ENCODE results near the gene KNOP1.
"Not testable (repeated sequence)": the region's sequence is repeated elsewhere in the genome, so short reads cannot be mapped to it uniquely, and the experiment has no call there.

The KNOP1 gene

GRCh38 chr16:19674485-19674884 is 43.5 kb downstream of the KNOP1 start:
- DNase-seq (ENCODE audit: low read depth) = no peak
- TF ChIP-seq, protein P1, sequence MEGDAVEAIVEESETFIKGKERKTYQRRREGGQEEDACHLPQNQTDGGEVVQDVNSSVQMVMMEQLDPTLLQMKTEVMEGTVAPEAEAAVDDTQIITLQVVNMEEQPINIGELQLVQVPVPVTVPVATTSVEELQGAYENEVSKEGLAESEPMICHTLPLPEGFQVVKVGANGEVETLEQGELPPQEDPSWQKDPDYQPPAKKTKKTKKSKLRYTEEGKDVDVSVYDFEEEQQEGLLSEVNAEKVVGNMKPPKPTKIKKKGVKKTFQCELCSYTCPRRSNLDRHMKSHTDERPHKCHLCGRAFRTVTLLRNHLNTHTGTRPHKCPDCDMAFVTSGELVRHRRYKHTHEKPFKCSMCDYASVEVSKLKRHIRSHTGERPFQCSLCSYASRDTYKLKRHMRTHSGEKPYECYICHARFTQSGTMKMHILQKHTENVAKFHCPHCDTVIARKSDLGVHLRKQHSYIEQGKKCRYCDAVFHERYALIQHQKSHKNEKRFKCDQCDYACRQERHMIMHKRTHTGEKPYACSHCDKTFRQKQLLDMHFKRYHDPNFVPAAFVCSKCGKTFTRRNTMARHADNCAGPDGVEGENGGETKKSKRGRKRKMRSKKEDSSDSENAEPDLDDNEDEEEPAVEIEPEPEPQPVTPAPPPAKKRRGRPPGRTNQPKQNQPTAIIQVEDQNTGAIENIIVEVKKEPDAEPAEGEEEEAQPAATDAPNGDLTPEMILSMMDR (IDR thresholded peaks at IDR 0.05; ENCODE audit: low read depth, low read length, missing control alignments) = no peak
- no peak overlapping the region for H3K4me3 ChIP-seq (ENCODE audit: low read depth, low read length)

GRCh38 chr16:19672378-19672777 is 45.6 kb downstream of the KNOP1 start:
- TF ChIP-seq, protein P1 (IDR thresholded peaks at IDR 0.05; ENCODE audit: low read depth, low read length, missing control alignments) = no peak
- no peak for DNase-seq (ENCODE audit: low read depth)
- no peak overlapping the region for H3K4me3 ChIP-seq (ENCODE audit: low read depth, low read length)

DNA sequence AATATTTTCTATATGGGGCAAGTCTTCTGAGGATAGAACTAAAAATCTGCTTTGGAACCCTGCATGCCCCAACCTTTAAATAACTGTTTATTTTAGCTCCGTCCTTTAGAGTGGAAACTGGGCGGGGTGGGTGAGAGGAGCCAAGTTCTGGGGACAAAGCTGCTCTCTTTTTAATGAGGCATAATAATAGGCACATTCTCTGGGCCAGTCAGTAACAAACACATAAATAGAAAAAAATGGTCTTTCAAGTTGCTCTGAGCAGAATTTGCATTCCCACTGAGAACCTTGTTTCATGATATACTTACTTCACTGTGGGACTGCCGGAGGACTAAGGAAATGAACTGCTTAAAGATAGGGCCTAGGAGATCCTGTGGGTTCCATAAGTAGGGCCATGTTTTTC is 51.5 kb downstream of the KNOP1 start:
- H3K4me3 ChIP-seq (ENCODE audit: low read depth, low read length) = no peak overlapping the region
- TF ChIP-seq, protein P1 (IDR thresholded peaks at IDR 0.05; ENCODE audit: low read depth, low read length, missing control alignments) = no peak
- no peak for DNase-seq (ENCODE audit: low read depth)

DNA sequence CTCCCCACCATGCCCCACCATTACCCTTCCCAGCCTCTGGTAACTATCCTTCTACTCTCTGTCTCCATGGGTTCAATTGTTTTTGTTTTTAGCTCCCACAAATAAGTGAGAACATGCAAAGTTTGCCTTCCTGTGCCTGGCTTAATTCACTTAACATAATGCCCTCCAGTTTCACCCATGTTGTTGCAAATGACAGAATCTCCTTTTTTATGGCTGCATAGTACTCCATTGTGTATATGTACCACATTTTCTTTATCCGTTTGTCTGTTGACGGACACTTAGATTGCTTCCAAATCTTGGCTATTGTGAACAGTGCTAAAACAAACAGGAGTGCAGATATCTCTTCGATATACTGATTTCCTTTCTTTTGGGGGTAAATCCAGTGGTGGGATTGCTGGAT is 52.7 kb downstream of the KNOP1 start:
- not testable (repeated sequence) for H3K4me3 ChIP-seq (ENCODE audit: low read depth, low read length); DNase-seq (ENCODE audit: low read depth)

- TF ChIP-seq, protein P1 (IDR thresholded peaks at IDR 0.05; ENCODE audit: low read depth, low read length, missing control alignments) = no peak
- H3K4me3 ChIP-seq (ENCODE audit: low read depth, low read length) = no peak overlapping the region
These were observed 53.9 kb downstream of the KNOP1 start for GRCh38 chr16:19664166-19664565.

DNA sequence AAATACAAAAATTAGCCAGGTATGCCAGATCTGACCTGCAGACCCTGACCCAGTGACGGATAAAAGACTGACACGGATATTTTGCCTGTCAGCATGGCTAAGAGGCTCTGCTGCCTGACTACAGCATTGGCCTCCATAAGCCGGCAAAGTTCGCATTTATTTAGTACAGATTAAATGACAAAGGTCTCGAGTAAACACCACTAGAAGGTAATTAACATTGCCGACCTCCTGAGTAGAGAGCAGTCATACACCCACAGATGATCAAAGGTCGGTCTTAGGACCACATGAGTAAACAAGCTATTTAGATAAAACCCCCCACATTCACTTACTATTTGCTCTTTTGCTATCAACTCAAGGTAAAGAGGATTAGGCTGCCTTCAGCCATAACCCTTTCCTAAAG is 55.7 kb downstream of the KNOP1 start:
- H3K4me3 ChIP-seq (ENCODE audit: low read depth, low read length) = no peak overlapping the region
- DNase-seq (ENCODE audit: low read depth) = no peak
- TF ChIP-seq, protein P1 (IDR thresholded peaks at IDR 0.05; ENCODE audit: low read depth, low read length, missing control alignments) = no peak

More at GRCh38 chr16:19664166-19664565, 53.9 kb downstream of the KNOP1 start:
- DNase-seq (ENCODE audit: low read depth) = no peak

- TF ChIP-seq, protein P1 (IDR thresholded peaks at IDR 0.05; ENCODE audit: low read depth, low read length, missing control alignments) = no peak
- DNase-seq (ENCODE audit: low read depth) = no peak
- H3K4me3 ChIP-seq (ENCODE audit: low read depth, low read length) = no peak overlapping the region
These were observed 57.6 kb downstream of the KNOP1 start for GRCh38 chr16:19660432-19660831.

DNA sequence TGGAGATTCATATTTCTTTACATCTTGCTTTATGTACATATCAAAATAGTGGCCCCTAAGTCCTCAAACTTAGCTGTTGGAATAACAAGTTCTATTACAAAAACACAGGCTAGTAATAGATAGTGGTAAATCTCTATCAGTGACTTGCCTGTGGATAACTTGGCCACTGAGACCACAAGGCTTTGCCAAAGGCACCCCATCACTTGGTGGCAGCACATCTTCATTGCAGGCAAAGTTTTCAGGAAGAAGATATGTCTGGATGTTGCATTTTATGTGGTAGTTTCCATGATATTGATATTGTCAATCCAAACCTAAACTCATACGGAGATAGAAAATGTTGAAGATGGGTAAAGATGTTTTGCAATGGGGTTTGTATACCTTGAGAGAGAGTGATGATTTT is 58.5 kb downstream of the KNOP1 start:
- TF ChIP-seq, protein P1 (IDR thresholded peaks at IDR 0.05; ENCODE audit: low read depth, low read length, missing control alignments) = no peak
- H3K4me3 ChIP-seq (ENCODE audit: low read depth, low read length) = no peak overlapping the region
- DNase-seq (ENCODE audit: low read depth) = no peak

Measured in GM12864 (cell line).